Endodermal cell (in vitro differentiated cells): Measurements from ENCODE around the gene CDC42EP1. TPM values are rescaled to one million over a fixed set of nuclear protein-coding genes. Genes with fewer than 3 reads are reported as not detected.

Source experiments
- DNase-seq: peaks from one replicate; pipeline ENCODE4 v3.0.0-alpha.2; 2017
- H3K27ac ChIP-seq: 2 replicates; pipeline ENCODE4 v1.5.1; 2013; ENCODE audit warnings: mild to moderate bottlenecking, low read depth, low read length, moderate library complexity
- H3K27me3 ChIP-seq: 2 replicates; pipeline ENCODE4 v1.6.1; 2013; ENCODE audit warnings: mild to moderate bottlenecking, low read length, moderate library complexity; ENCODE audit not compliant: insufficient read depth, control insufficient read depth, poor library complexity, severe bottlenecking
- H3K36me3 ChIP-seq: 2 replicates; pipeline ENCODE4 v1.7.0; 2013; ENCODE audit warnings: mild to moderate bottlenecking, low read length, moderate library complexity; ENCODE audit not compliant: control insufficient read depth, insufficient read depth
- H3K4me1 ChIP-seq: one replicate; pipeline ENCODE4 v1.7.0; 2013; ENCODE audit warnings: low read length; ENCODE audit not compliant: control insufficient read depth, insufficient read depth
- H3K4me3 ChIP-seq: 2 replicates; pipeline ENCODE4 v1.5.1; 2013; ENCODE audit warnings: mild to moderate bottlenecking, low read length, moderate library complexity
- H3K9ac ChIP-seq: 2 replicates; pipeline ENCODE4 v1.6.1; 2013; ENCODE audit warnings: mild to moderate bottlenecking, low read length, moderate library complexity; ENCODE audit not compliant: poor library complexity, severe bottlenecking; ENCODE audit errors: extremely low read depth
- H3K9me3 ChIP-seq: 2 replicates; pipeline ENCODE4 v1.6.1; 2013; ENCODE audit warnings: mild to moderate bottlenecking, low read length, moderate library complexity; ENCODE audit not compliant: control insufficient read depth
- H3K27ac Mint-ChIP-seq: 2 replicates; pipeline ENCODE4 v1.8.0; 2020; ENCODE audit warnings: mixed read lengths
- H3K27me3 Mint-ChIP-seq: 2 replicates; pipeline ENCODE4 v1.8.0; 2021; ENCODE audit warnings: mild to moderate bottlenecking, mixed read lengths; ENCODE audit not compliant: insufficient read depth
- H3K36me3 Mint-ChIP-seq: 2 replicates; pipeline ENCODE4 v1.8.0; 2020; ENCODE audit warnings: low read depth, mixed read lengths
- H3K4me1 Mint-ChIP-seq: 2 replicates; pipeline ENCODE4 v1.8.0; 2020; ENCODE audit warnings: mixed read lengths
- H3K4me3 Mint-ChIP-seq: 2 replicates; pipeline ENCODE4 v1.8.0; 2020; ENCODE audit warnings: mild to moderate bottlenecking, moderate library complexity, mixed read lengths
- H3K9me3 Mint-ChIP-seq: 2 replicates; pipeline ENCODE4 v1.8.0; 2020; ENCODE audit warnings: mild to moderate bottlenecking, mixed read lengths
- CTCF ChIP-seq: fragments of 200-600 bp; sonication (generic); conservative IDR thresholded peaks from 2 replicates; pipeline ENCODE4 v1.5.0; 2021; ENCODE audit warnings: antibody characterized with exemption, mild to moderate bottlenecking
- WGBS, 2 experiments: methylation state at CpG; one replicate each; pipeline versions ENCODE4 v1.1.5 to v1.1.7; 2013; ENCODE audit warnings: missing lambda C conversion rate in 2 of 2, mixed read lengths in 1 of 2; ENCODE audit not compliant: insufficient coverage in 1 of 2, insufficient read length in 1 of 2; 5-methylcytosine and 5-hydroxymethylcytosine counted together
- total RNA-seq, 2 donors: library from RNA; stranded (reverse); fragmentation: NEBNext Ultra II Directional in 1 of 2; extraction: Animal tissue kit (Norgen Biotek cat#: 25700) in 1 of 2; gene quantifications; 2 replicates in 1 of 2; 3 replicates in 1 of 2; pipeline ENCODE4 v1.2.1, GENCODE V29; 2021

CDC42EP1 gene
- total RNA-seq, 2 donors from 2014 or later, result 45.0 to 45.1 TPM

GRCh38 chr22:37566903-37567798 is 6.9 kb downstream of the CDC42EP1 start:
- Histone ChIP-seq H3K27ac (no peak overlapping the region), H3K36me3 (peaks cover 32% of the 10 kb centered on the region), H3K9ac (no peak overlapping the region), H3K27me3 (no peaks in the 10 kb centered on the region), H3K9me3 (no peaks in the 10 kb centered on the region), H3K4me1 (peaks cover 52% of the 10 kb centered on the region), H3K4me3 (no peak overlapping the region)
- DNase-seq, result peak; percentile 97
- Mint-ChIP-seq H3K4me3 (no peak overlapping the region), H3K27ac (peak overlapping the region; percentile 81), H3K4me1 (peaks cover 50% of the 10 kb centered on the region), H3K27me3 (no peaks in the 10 kb centered on the region), H3K9me3 (no peaks in the 10 kb centered on the region), H3K36me3 (peaks cover 17% of the 10 kb centered on the region)
- 66 to 73% methylated on average over 14 to 16 of the region's 16 CpGs for WGBS, 2 experiments
- peak; percentile 99 for TF ChIP-seq CTCF

GRCh38 chr22:37568012-37568411 is 7.7 kb downstream of the CDC42EP1 start:
- no peak for DNase-seq
- no peak overlapping the region for H3K27ac Mint-ChIP-seq

GRCh38 chr22:37568448-37569008 is 8.2 kb downstream of the CDC42EP1 start:
- Mint-ChIP-seq H3K9me3 (no peaks in the 10 kb centered on the region), H3K36me3 (peaks cover 15% of the 10 kb centered on the region), H3K4me1 (peaks cover 43% of the 10 kb centered on the region), H3K4me3 (no peak overlapping the region), H3K27ac (peak overlapping the region; percentile 96), H3K27me3 (no peaks in the 10 kb centered on the region)
- Histone ChIP-seq H3K36me3 (peaks cover 29% of the 10 kb centered on the region), H3K27me3 (no peaks in the 10 kb centered on the region), H3K4me3 (no peak overlapping the region), H3K9ac (no peak overlapping the region), H3K27ac (peak overlapping the region; percentile 19), H3K4me1 (peaks cover 46% of the 10 kb centered on the region), H3K9me3 (no peaks in the 10 kb centered on the region)
- no peak for DNase-seq
- WGBS, 2 experiments, result 89 to 97% methylated on average over 6 to 14 of the region's 14 CpGs
- no peak for TF ChIP-seq CTCF

More at GRCh38 chr22:37568012-37568411, 7.7 kb downstream of the CDC42EP1 start:
- Histone ChIP-seq H3K4me1 (peaks cover 49% of the 10 kb centered on the region), H3K27me3 (no peaks in the 10 kb centered on the region), H3K36me3 (peaks cover 30% of the 10 kb centered on the region), H3K9ac (no peak overlapping the region), H3K4me3 (no peak overlapping the region), H3K27ac (no peak overlapping the region), H3K9me3 (no peaks in the 10 kb centered on the region)
- H3K36me3 Mint-ChIP-seq, result peaks cover 17% of the 10 kb centered on the region
- no peak overlapping the region for H3K4me3 Mint-ChIP-seq
- H3K9me3 Mint-ChIP-seq, result no peaks in the 10 kb centered on the region
- no peak for TF ChIP-seq CTCF
- 97% methylated on average over 8 to 13 of the region's 15 CpGs for WGBS, 2 experiments
- H3K27me3 Mint-ChIP-seq, result no peaks in the 10 kb centered on the region
- H3K4me1 Mint-ChIP-seq, result peaks cover 47% of the 10 kb centered on the region
